ENCODE data around the gene DLG1.

DLG1 gene

GRCh38 chr3:197320582-197320981 is 22.2 kb upstream of the DLG1 start:
- in situ Hi-C loops (cut with MboI; ENCODE audit: low sequenced_read_pairs), result no loop called here

GRCh38 chr3:197317250-197317963 is 19.0 kb upstream of the DLG1 start:
- in situ Hi-C loops (cut with MboI; ENCODE audit: low sequenced_read_pairs), result no loop called here

GRCh38 chr3:197312431-197312830 is 14.0 kb upstream of the DLG1 start:
- in situ Hi-C loops (cut with MboI; ENCODE audit: low sequenced_read_pairs), result no loop called here

- in situ Hi-C loops (cut with MboI; ENCODE audit: low sequenced_read_pairs), result no loop called here
Observed at GRCh38 chr3:197311591-197311990, 13.2 kb upstream of the DLG1 start.

GRCh38 chr3:197309528-197310361 is 11.3 kb upstream of the DLG1 start:
- in situ Hi-C loops (cut with MboI; ENCODE audit: low sequenced_read_pairs), result no loop called here

- in situ Hi-C loops (cut with MboI; ENCODE audit: low sequenced_read_pairs), result no loop called here
Observed at GRCh38 chr3:197308591-197308990, 10.2 kb upstream of the DLG1 start.

GRCh38 chr3:197306374-197307086 is 8.1 kb upstream of the DLG1 start:
- in situ Hi-C loops (cut with MboI; ENCODE audit: low sequenced_read_pairs), result no loop called here

GRCh38 chr3:197305854-197306253 is 7.4 kb upstream of the DLG1 start:
- in situ Hi-C loops (cut with MboI; ENCODE audit: low sequenced_read_pairs), result no loop called here

GRCh38 chr3:197303452-197303851 is 5.0 kb upstream of the DLG1 start:
- in situ Hi-C loops (cut with MboI; ENCODE audit: low sequenced_read_pairs), result no loop called here

GRCh38 chr3:197302696-197303341 is 4.4 kb upstream of the DLG1 start:
- in situ Hi-C loops (cut with MboI; ENCODE audit: low sequenced_read_pairs), result no loop called here

GRCh38 chr3:197302033-197302432 is 3.6 kb upstream of the DLG1 start:
- in situ Hi-C loops (cut with MboI; ENCODE audit: low sequenced_read_pairs), result no loop called here

GRCh38 chr3:197300361-197300760 is 1.9 kb upstream of the DLG1 start:
- in situ Hi-C loops (cut with MboI; ENCODE audit: low sequenced_read_pairs), result no loop called here

- in situ Hi-C loops (cut with MboI; ENCODE audit: low sequenced_read_pairs), result no loop called here
Observed at GRCh38 chr3:197298945-197299854, 788 bp upstream of the DLG1 start.

- in situ Hi-C loops (cut with MboI; ENCODE audit: low sequenced_read_pairs), result no loop called here
Observed at GRCh38 chr3:197297476-197298340, 704 bp downstream of the DLG1 start.

GRCh38 chr3:197297002-197297401 is 1.4 kb downstream of the DLG1 start:
- in situ Hi-C loops (cut with MboI; ENCODE audit: low sequenced_read_pairs), result no loop called here

GRCh38 chr3:197296545-197296944 is 1.9 kb downstream of the DLG1 start:
- in situ Hi-C loops (cut with MboI; ENCODE audit: low sequenced_read_pairs), result no loop called here

GRCh38 chr3:197295871-197296270 is 2.5 kb downstream of the DLG1 start:
- in situ Hi-C loops (cut with MboI; ENCODE audit: low sequenced_read_pairs), result no loop called here

- in situ Hi-C loops (cut with MboI; ENCODE audit: low sequenced_read_pairs), result no loop called here
Observed at GRCh38 chr3:197293605-197294237, 4.7 kb downstream of the DLG1 start.

GRCh38 chr3:197292648-197293047 is 5.8 kb downstream of the DLG1 start:
- in situ Hi-C loops (cut with MboI; ENCODE audit: low sequenced_read_pairs), result no loop called here

All from HL-60/S4 treated with phorbol 12-myristate 13-acetate at 8.2 ng/mL for 4 days and 3 days (cell line).